HAP-1 (cell line): ENCODE data around the gene OR56A3.

ENCODE experiments used
- DNase-seq, 2 experiments: peaks; one replicate each; pipeline ENCODE4 v3.0.0-alpha.2; 2016 to 2020; ENCODE audit warnings: low spot score in 2 of 2
- H3K27me3 ChIP-seq: fragments of 250-450 bp; sonication (Bioruptor Pico); 2 replicates; pipeline ENCODE4 v1.5.1; 2020; ENCODE audit warnings: low read depth, mild to moderate bottlenecking, moderate library complexity
- H3K36me3 ChIP-seq: fragments of 250-450 bp; sonication (Bioruptor Pico); replicated peaks from 2 replicates; pipeline ENCODE4 v1.5.1; 2020; ENCODE audit warnings: mild to moderate bottlenecking
- H3K4me1 ChIP-seq: fragments of 250-450 bp; sonication (Bioruptor Pico); 2 replicates; pipeline ENCODE4 v1.5.1; 2020; ENCODE audit warnings: mild to moderate bottlenecking
- H3K4me3 ChIP-seq: fragments of 250-450 bp; sonication (Bioruptor Pico); 2 replicates; pipeline ENCODE4 v1.5.1; 2020; ENCODE audit warnings: mild to moderate bottlenecking, moderate library complexity
- H3K9me3 ChIP-seq: fragments of 250-450 bp; sonication (Bioruptor Pico); 2 replicates; pipeline ENCODE4 v1.5.1; 2020; ENCODE audit warnings: mild to moderate bottlenecking, moderate library complexity
- in situ Hi-C: fragments of 300-500 bp; cut with MboI; formaldehyde crosslinking; loops from 3 replicates; pipeline ENCODE4 v1.14.3; 2020; ENCODE audit warnings: low sequenced_read_pairs, inconsistent platforms, mixed read lengths

OR56A3 gene, protein sequence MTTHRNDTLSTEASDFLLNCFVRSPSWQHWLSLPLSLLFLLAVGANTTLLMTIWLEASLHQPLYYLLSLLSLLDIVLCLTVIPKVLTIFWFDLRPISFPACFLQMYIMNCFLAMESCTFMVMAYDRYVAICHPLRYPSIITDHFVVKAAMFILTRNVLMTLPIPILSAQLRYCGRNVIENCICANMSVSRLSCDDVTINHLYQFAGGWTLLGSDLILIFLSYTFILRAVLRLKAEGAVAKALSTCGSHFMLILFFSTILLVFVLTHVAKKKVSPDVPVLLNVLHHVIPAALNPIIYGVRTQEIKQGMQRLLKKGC

DNA sequence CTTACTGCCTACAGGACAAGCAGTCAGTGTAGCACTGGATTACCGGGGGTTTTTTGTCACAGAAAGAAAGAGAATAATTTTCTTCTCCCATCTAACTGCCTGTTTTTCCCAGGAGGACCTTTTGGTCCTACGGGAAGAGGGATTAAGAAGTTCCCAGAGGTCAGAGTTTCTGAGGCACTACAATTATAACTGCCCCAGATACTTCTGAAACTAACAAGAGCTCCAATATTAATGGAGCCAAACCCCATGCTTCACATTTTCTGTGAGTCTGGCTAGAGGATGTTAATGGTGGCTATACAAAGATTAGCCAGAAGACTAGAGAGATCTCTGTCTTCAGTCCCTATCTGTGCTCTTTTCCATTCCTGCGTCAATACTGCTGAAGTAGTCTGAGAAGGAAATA is at the start of gene OR56A3:
Gene OR56A3, plus strand, starts transcription at position 301 of the 400 bp plus-strand sequence. CDS start 5,096 bp downstream, outside the sequence.
- in situ Hi-C loops, result no loop called here
- H3K27me3 ChIP-seq, result no peaks in the 10 kb centered on the region
- H3K4me3 ChIP-seq, result no peak within 1 kb of the TSS
- no peaks in the 10 kb centered on the region for H3K36me3 ChIP-seq
- no peak for DNase-seq
- no peaks in the 10 kb centered on the region for H3K4me1 ChIP-seq
- H3K9me3 ChIP-seq, result no peaks in the 10 kb centered on the region

GRCh38 chr11:5892908-5893307 is 49.1 kb upstream of the OR56A3 start, which contains the start of gene OR52E5:
Gene OR52E5 (plus strand): TSS chr11:5893208. CDS start chr11:5900777, 7,569 bp downstream.
- H3K4me1 ChIP-seq, result no peaks in the 10 kb centered on the region
- DNase-seq, result no peak
- H3K9me3 ChIP-seq, result no peaks in the 10 kb centered on the region
- no peaks in the 10 kb centered on the region for H3K36me3 ChIP-seq
- no peak within 1 kb of the TSS for H3K4me3 ChIP-seq
- in situ Hi-C loops, result no loop called here
- H3K27me3 ChIP-seq, result no peaks in the 10 kb centered on the region

DNA sequence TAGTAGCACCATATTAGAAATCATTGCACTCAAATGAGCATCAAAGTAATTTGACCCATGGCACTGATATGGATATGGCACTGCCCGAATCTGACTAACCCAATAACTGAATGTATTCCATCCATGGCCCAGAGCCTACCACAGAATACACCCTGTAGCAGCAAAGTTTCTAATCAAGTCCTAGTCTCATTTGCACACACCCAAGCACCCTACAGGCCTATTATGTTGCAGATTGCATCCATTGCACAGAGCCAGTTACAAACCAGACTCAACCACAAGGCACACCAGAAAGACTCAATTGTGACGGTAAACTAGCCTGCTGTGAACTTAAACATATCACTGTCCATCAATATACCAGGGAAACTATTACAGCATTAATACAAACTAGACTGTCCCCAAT is 42.5 kb upstream of the OR56A3 start:
- no peak for DNase-seq
- no peaks in the 10 kb centered on the region for H3K27me3 ChIP-seq
- H3K4me1 ChIP-seq, result no peaks in the 10 kb centered on the region
- no peak overlapping the region for H3K4me3 ChIP-seq
- H3K9me3 ChIP-seq, result no peaks in the 10 kb centered on the region
- no peaks in the 10 kb centered on the region for H3K36me3 ChIP-seq
- in situ Hi-C loops, result no loop called here

DNA sequence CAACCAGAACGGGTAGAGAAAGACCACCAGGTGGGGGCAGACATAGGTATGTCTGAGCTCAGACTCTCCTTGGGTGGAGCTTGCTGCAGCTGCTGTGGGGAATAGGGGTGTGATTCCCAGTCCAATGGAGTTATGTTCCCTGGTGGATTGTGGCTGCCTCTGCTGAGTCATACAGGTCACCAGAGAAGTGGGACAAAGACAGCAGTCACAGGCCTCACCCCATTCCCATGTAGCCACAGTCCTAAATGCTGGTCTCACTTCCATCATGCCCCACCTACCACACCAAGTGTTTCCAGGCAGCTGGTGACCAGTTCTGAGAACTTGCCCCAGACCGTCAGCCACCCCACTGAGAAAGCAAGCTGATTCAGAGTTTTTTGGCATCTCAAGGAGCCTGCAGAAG is 31.5 kb upstream of the OR56A3 start:
- Histone ChIP-seq H3K36me3 (no peaks in the 10 kb centered on the region), H3K9me3 (no peaks in the 10 kb centered on the region), H3K4me3 (no peak overlapping the region), H3K4me1 (no peaks in the 10 kb centered on the region), H3K27me3 (no peaks in the 10 kb centered on the region)
- in situ Hi-C loops, result no loop called here
- no peak for DNase-seq

DNA sequence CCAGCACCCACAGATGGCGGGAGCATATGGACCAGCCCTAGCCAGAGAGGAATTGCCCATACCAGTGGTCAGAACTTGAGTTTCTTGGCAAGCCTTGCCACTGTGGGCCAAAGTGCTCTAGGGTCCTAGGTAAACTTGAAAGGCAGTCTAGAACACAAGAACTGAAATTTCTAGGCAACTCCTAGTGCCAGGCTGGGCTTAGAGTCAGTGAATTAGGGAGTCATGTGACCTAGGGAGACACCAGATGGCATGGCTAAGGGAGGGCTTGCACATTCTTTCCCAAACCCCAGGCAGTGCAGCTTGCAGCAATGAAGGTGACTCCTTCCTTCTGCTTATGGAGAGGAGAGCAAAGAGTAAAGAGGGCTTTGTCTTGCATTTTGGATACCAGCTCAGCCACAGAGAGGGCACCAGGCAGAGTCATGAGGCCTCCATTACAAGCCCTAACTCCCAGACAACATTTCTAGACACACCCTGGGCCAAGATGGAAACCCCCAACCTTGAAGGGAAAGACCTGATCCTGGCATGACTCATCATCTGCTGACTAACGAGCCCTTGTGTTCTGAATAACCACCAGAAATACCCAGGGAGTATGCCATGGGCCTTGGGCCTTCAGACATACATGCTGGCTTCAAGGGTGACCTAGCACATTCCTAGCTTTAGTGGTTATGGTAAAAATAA is 19.2 kb upstream of the OR56A3 start:
- DNase-seq, result no peak
- Histone ChIP-seq H3K27me3 (no peaks in the 10 kb centered on the region), H3K4me3 (no peak overlapping the region), H3K36me3 (no peaks in the 10 kb centered on the region), H3K4me1 (no peaks in the 10 kb centered on the region), H3K9me3 (no peaks in the 10 kb centered on the region)
- in situ Hi-C loops, result no loop called here

DNA sequence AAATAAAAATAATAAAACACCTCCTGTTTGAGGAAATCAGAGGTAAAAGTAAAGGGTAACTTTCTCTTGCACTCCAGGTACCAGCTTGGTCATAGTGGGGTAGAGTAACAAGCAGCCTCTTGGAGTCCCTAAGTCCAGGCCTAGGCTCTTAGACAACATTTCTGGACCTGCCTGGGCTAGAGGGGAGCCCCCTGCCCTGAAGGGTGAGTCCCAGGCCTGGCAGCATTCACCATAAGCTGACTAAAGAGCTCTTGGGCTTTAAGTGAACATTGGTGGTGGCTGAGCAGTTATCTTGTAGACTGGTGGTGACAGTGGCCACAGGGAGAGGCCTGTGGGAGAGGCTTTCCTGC is 18.6 kb upstream of the OR56A3 start:
- H3K4me3 ChIP-seq, result no peak overlapping the region
- H3K36me3 ChIP-seq, result no peaks in the 10 kb centered on the region
- DNase-seq, result no peak
- no peaks in the 10 kb centered on the region for H3K9me3 ChIP-seq
- no peaks in the 10 kb centered on the region for H3K4me1 ChIP-seq
- H3K27me3 ChIP-seq, result no peaks in the 10 kb centered on the region
- in situ Hi-C loops, result no loop called here

DNA sequence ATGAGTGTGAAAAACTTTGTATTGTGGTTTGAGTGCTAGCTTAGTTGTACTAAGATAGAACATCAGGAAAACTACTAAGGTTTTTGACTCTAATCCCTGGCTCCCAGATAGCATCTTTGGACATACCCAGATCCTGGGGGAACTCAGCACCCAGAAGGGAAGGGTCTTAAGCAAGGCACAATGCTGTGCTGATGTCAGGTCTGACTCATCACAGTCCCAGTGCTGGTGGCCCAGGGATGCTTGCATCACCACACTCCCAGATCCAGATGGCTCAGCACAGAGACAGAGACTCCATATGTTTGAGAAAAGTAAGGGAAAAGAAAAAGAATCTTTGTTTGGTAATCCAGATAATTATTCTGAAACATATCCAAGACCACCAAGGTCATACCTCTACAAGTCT is 18.3 kb upstream of the OR56A3 start:
- no peaks in the 10 kb centered on the region for H3K4me1 ChIP-seq
- H3K9me3 ChIP-seq, result no peaks in the 10 kb centered on the region
- no peaks in the 10 kb centered on the region for H3K27me3 ChIP-seq
- no peak overlapping the region for H3K4me3 ChIP-seq
- in situ Hi-C loops, result no loop called here
- no peak for DNase-seq
- H3K36me3 ChIP-seq, result no peaks in the 10 kb centered on the region

DNA sequence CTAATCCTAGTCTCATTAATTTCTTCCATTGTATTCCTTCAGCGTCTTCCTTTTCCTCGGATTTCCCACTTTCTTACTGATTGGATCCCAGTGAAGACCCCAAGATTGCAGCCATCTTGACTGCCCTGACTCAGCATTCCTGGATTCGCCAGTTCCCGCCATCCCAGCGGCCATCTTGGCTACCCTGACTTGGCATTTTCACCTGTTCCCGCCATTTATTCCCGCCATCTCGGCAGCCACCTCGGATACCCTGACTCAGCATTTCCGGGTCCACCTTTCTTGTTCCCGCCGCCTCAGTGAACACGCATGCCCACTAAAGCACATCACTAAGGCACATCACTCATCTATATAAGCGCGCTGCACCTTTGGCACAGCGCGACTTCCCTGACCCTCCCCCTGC is 13.8 kb upstream of the OR56A3 start:
- no peaks in the 10 kb centered on the region for H3K9me3 ChIP-seq
- no peaks in the 10 kb centered on the region for H3K4me1 ChIP-seq
- H3K36me3 ChIP-seq, result no peaks in the 10 kb centered on the region
- in situ Hi-C loops, result no loop called here
- DNase-seq, result no peak
- no peak overlapping the region for H3K4me3 ChIP-seq
- no peaks in the 10 kb centered on the region for H3K27me3 ChIP-seq

- Histone ChIP-seq H3K36me3 (no peaks in the 10 kb centered on the region), H3K9me3 (no peaks in the 10 kb centered on the region), H3K4me3 (no peak overlapping the region), H3K27me3 (no peaks in the 10 kb centered on the region), H3K4me1 (no peaks in the 10 kb centered on the region)
- in situ Hi-C loops, result no loop called here
- DNase-seq, result no peak
These were observed 13.2 kb upstream of the OR56A3 start for GRCh38 chr11:5928811-5929210.

GRCh38 chr11:5929571-5930368 is 12.3 kb upstream of the OR56A3 start:
- in situ Hi-C loops, result no loop called here
- Histone ChIP-seq H3K4me1 (no peaks in the 10 kb centered on the region), H3K4me3 (no peak overlapping the region), H3K9me3 (no peaks in the 10 kb centered on the region), H3K27me3 (no peaks in the 10 kb centered on the region), H3K36me3 (no peaks in the 10 kb centered on the region)
- no peak for DNase-seq

DNA sequence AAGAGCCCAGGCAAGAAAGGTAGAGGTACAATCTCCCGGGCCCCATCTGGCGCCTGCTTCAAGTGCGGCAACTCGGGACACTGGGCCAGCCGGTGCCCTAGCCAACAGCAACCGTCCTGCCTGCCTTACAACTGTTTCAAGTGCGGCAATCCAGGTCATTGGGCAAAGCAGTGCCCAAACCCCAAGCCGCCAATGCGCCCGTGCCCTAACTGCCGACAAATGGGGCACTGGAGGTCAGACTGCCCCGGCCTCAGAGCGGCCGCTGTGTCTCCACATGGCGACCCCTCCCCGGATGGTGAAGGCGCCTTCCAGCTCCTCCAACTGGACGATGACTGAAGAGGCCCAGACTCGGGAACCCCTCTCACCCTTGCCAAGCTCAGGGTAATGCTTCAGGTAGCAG is 11.4 kb upstream of the OR56A3 start:
- Histone ChIP-seq H3K9me3 (no peaks in the 10 kb centered on the region), H3K4me3 (no peak overlapping the region), H3K4me1 (no peaks in the 10 kb centered on the region), H3K27me3 (no peaks in the 10 kb centered on the region), H3K36me3 (no peaks in the 10 kb centered on the region)
- no peak for DNase-seq
- in situ Hi-C loops, result no loop called here

- Histone ChIP-seq H3K4me1 (no peaks in the 10 kb centered on the region), H3K27me3 (no peaks in the 10 kb centered on the region), H3K36me3 (no peaks in the 10 kb centered on the region), H3K9me3 (no peaks in the 10 kb centered on the region), H3K4me3 (no peak overlapping the region)
- DNase-seq, result no peak
- in situ Hi-C loops, result no loop called here
These were observed 11.0 kb upstream of the OR56A3 start for GRCh38 chr11:5931061-5931460.

GRCh38 chr11:5932671-5933070 is 9.4 kb upstream of the OR56A3 start:
- Histone ChIP-seq H3K4me1 (no peaks in the 10 kb centered on the region), H3K9me3 (no peaks in the 10 kb centered on the region), H3K4me3 (no peak overlapping the region), H3K27me3 (no peaks in the 10 kb centered on the region), H3K36me3 (no peaks in the 10 kb centered on the region)
- in situ Hi-C loops, result no loop called here
- DNase-seq, result no peak

DNA sequence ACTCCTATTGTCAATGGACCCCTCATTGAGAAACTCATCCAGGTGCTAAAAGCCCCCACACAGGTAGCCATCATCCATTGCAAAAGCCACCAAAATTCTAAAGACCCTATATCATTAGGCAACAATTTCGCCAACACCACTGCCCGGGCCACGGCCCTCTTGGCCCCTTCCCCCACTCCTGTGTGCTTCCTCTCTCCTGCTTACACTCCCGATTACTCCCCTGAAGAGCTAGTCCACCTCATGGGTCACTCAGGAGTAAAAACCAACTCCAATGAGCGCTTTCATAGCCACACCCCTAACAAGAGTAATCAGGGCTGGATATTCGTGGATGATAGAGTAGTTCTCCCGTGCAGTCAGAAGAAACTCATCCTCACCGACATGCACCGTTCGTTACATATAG is 8.9 kb upstream of the OR56A3 start:
- DNase-seq, result no peak
- no peak overlapping the region for H3K4me3 ChIP-seq
- no peaks in the 10 kb centered on the region for H3K27me3 ChIP-seq
- H3K9me3 ChIP-seq, result no peaks in the 10 kb centered on the region
- in situ Hi-C loops, result no loop called here
- H3K36me3 ChIP-seq, result no peaks in the 10 kb centered on the region
- no peaks in the 10 kb centered on the region for H3K4me1 ChIP-seq
